GM23248 (cell line): ENCODE data around the gene INS. TPM values are rescaled to one million over a fixed set of nuclear protein-coding genes. Genes with fewer than 3 reads are reported as not detected.

Experiments
- DNase-seq: peaks from one replicate; pipeline ENCODE4 v3.0.0-alpha.2; 2015
- H2AFZ ChIP-seq: fragments of 200-600 bp; sonication (generic); 2 replicates; pipeline ENCODE4 v1.6.1; 2016; ENCODE audit warnings: antibody characterized with exemption
- H3F3A ChIP-seq: fragments of 200-600 bp; sonication (generic); 2 replicates; pipeline ENCODE4 v1.6.1; 2016; ENCODE audit warnings: mild to moderate bottlenecking, antibody characterized with exemption, mixed run types; ENCODE audit not compliant: insufficient read depth
- H3K27ac ChIP-seq: fragments of 200-600 bp; sonication (generic); 2 replicates; pipeline ENCODE4 v1.5.1; 2016; ENCODE audit warnings: mild to moderate bottlenecking
- H3K27me3 ChIP-seq: fragments of 200-600 bp; sonication (generic); replicated peaks from 2 replicates; pipeline ENCODE4 v1.6.1; 2016; ENCODE audit warnings: mild to moderate bottlenecking; ENCODE audit not compliant: insufficient read depth
- H3K36me3 ChIP-seq: fragments of 200-600 bp; sonication (generic); 2 replicates; pipeline ENCODE4 v1.6.1; 2016; ENCODE audit warnings: low read depth, mild to moderate bottlenecking
- H3K4me1 ChIP-seq: fragments of 200-600 bp; sonication (generic); 2 replicates; pipeline ENCODE4 v1.6.1; 2016; ENCODE audit warnings: mild to moderate bottlenecking; ENCODE audit not compliant: insufficient read depth
- H3K4me2 ChIP-seq: fragments of 200-600 bp; sonication (generic); one replicate; pipeline ENCODE4 v1.6.1; 2016; ENCODE audit warnings: mild to moderate bottlenecking; ENCODE audit not compliant: unreplicated experiment
- H3K4me3 ChIP-seq: fragments of 200-600 bp; sonication (generic); 2 replicates; pipeline ENCODE4 v1.5.1; 2016; ENCODE audit warnings: mild to moderate bottlenecking
- H3K79me2 ChIP-seq: fragments of 200-600 bp; sonication (generic); 2 replicates; pipeline ENCODE4 v1.6.1; 2016; ENCODE audit warnings: mild to moderate bottlenecking; ENCODE audit not compliant: insufficient read depth
- H3K9ac ChIP-seq: fragments of 200-600 bp; sonication (generic); 2 replicates; pipeline ENCODE4 v1.6.1; 2016; ENCODE audit warnings: mild to moderate bottlenecking
- H3K9me2 ChIP-seq: fragments of 200-600 bp; sonication (generic); 2 replicates; pipeline ENCODE4 v1.6.1; 2016; ENCODE audit warnings: mixed run types, mild to moderate bottlenecking, moderate library complexity; ENCODE audit not compliant: insufficient read depth
- H3K9me3 ChIP-seq: fragments of 200-600 bp; sonication (generic); one replicate; pipeline ENCODE4 v1.6.1; 2017; ENCODE audit warnings: low read depth
- H4K20me1 ChIP-seq: fragments of 200-600 bp; sonication (generic); 2 replicates; pipeline ENCODE4 v1.6.0; 2016; ENCODE audit not compliant: insufficient read depth
- EZH2 ChIP-seq: fragments of 200-600 bp; sonication (generic); IDR thresholded peaks from 2 replicates; pipeline ENCODE4 v1.6.1; 2018; ENCODE audit warnings: antibody characterized with exemption, mild to moderate bottlenecking; ENCODE audit not compliant: insufficient read depth, poor library complexity, severe bottlenecking
- EZH2phosphoT487 ChIP-seq: fragments of 200-600 bp; sonication (generic); IDR thresholded peaks from 2 replicates; pipeline ENCODE4 v1.6.1; 2018; ENCODE audit warnings: antibody characterized with exemption, moderate library complexity, mild to moderate bottlenecking, low read depth; ENCODE audit not compliant: insufficient read depth
- WGBS, 2 experiments: methylation state at CpG; one replicate each; pipeline ENCODE4 v1.1.6; 2015 to 2017; ENCODE audit warnings: low lambda C conversion rate in 2 of 2, low coverage in 1 of 2; ENCODE audit errors: missing lambda C conversion rate in 2 of 2; 5-methylcytosine and 5-hydroxymethylcytosine counted together
- in situ Hi-C: fragments of 300-500 bp; cut with MboI; formaldehyde crosslinking; loops from 2 replicates; pipeline ENCODE4 v1.15.0; 2020
- polyA plus RNA-seq: library from polyadenylated mRNA; unstranded; fragments of >200 nt; fragmentation: Nextera tagmentation; extraction: Ambion mirVana; gene quantifications from 2 replicates; pipeline ENCODE4 v1.2.1, GENCODE V29; 2016
- total RNA-seq: library from RNA; depleted of rRNA; stranded (reverse); fragments of >200 nt; shearing (Covaris generic); gene quantifications from 2 replicates; pipeline ENCODE4 v1.2.3, GENCODE V29; 2014

INS gene
- total and polyA plus RNA-seq, 2 experiments from 2014 or later = not detected

- Histone ChIP-seq H3K4me2 (no peak overlapping the region), H3K9me3 (no peaks in the 10 kb centered on the region), H3K27me3 (peaks cover 61% of the 10 kb centered on the region), H3K27ac (no peak overlapping the region), H3K36me3 (no peaks in the 10 kb centered on the region), H4K20me1 (no peaks in the 10 kb centered on the region), H2AFZ (no peak overlapping the region), H3K9me2 (no peaks in the 10 kb centered on the region), H3K79me2 (no peaks in the 10 kb centered on the region), H3F3A (no peaks in the 10 kb centered on the region), H3K9ac (no peak overlapping the region), H3K4me1 (no peaks in the 10 kb centered on the region), H3K4me3 (no peak overlapping the region)
- no peak for DNase-seq
- TF ChIP-seq EZH2 = no peak
- TF ChIP-seq EZH2phosphoT487 = no peak
- in situ Hi-C loops = no loop called here
- WGBS, 2 experiments = 42 to 48% methylated on average over 6 to 8 of the region's 8 CpGs
Measured at GRCh38 chr11:2149460-2149859, 11.5 kb downstream of the INS start.

- H3F3A ChIP-seq = no peaks in the 10 kb centered on the region
- no peaks in the 10 kb centered on the region for H3K79me2 ChIP-seq
- no peaks in the 10 kb centered on the region for H3K4me1 ChIP-seq
- no peak overlapping the region for H3K4me3 ChIP-seq
- in situ Hi-C loops = no loop called here
- H3K27ac ChIP-seq = no peak overlapping the region
- no peaks in the 10 kb centered on the region for H3K9me2 ChIP-seq
- H3K4me2 ChIP-seq = no peak overlapping the region
- peaks cover 70% of the 10 kb centered on the region for H3K27me3 ChIP-seq
- no peak overlapping the region for H3K9ac ChIP-seq
- DNase-seq = no peak
- H3K9me3 ChIP-seq = no peaks in the 10 kb centered on the region
- no peaks in the 10 kb centered on the region for H4K20me1 ChIP-seq
- TF ChIP-seq EZH2 = no peak
- TF ChIP-seq EZH2phosphoT487 = no peak
- no peaks in the 10 kb centered on the region for H3K36me3 ChIP-seq
- no peak overlapping the region for H2AFZ ChIP-seq
- 50 to 53% methylated on average over 5 of the region's 5 CpGs for WGBS, 2 experiments
Measured at GRCh38 chr11:2148595-2148994, 12.4 kb downstream of the INS start.

GRCh38 chr11:2147391-2147790 lies 13.6 kb downstream of the INS start:
- 43 to 44% methylated on average over 10 to 11 of the region's 11 CpGs for WGBS, 2 experiments
- TF ChIP-seq EZH2phosphoT487 (no peak), EZH2 (no peak)
- H3K9me2 ChIP-seq = no peaks in the 10 kb centered on the region
- no peak for DNase-seq
- no peak overlapping the region for H3K27ac ChIP-seq
- H4K20me1 ChIP-seq = no peaks in the 10 kb centered on the region
- no peaks in the 10 kb centered on the region for H3K9me3 ChIP-seq
- no peaks in the 10 kb centered on the region for H3K79me2 ChIP-seq
- peaks cover 79% of the 10 kb centered on the region for H3K27me3 ChIP-seq
- H3K4me1 ChIP-seq = peaks cover 6% of the 10 kb centered on the region; the same call in 1 of the 2 replicates
- H2AFZ ChIP-seq = no peak overlapping the region
- in situ Hi-C loops = no loop called here
- H3K4me2 ChIP-seq = no peak overlapping the region
- no peaks in the 10 kb centered on the region for H3K36me3 ChIP-seq
- no peak overlapping the region for H3K4me3 ChIP-seq
- no peak overlapping the region for H3K9ac ChIP-seq
- no peaks in the 10 kb centered on the region for H3F3A ChIP-seq

- Histone ChIP-seq H3K4me2 (no peak overlapping the region), H3K36me3 (no peaks in the 10 kb centered on the region), H2AFZ (no peak overlapping the region), H3K4me1 (peaks cover 7% of the 10 kb centered on the region; the same call in 1 of the 2 replicates), H3K79me2 (no peaks in the 10 kb centered on the region), H3K9me3 (no peaks in the 10 kb centered on the region), H3K9ac (no peak overlapping the region), H4K20me1 (no peaks in the 10 kb centered on the region), H3K9me2 (no peaks in the 10 kb centered on the region), H3F3A (peaks cover 4% of the 10 kb centered on the region; the same call in 1 of the 2 replicates), H3K27me3 (peaks cover 91% of the 10 kb centered on the region), H3K4me3 (no peak overlapping the region), H3K27ac (no peak overlapping the region)
- 42 to 55% methylated on average over 19 of the region's 19 CpGs for WGBS, 2 experiments
- TF ChIP-seq EZH2 (no peak), EZH2phosphoT487 (no peak)
- in situ Hi-C loops = no loop called here
- no peak for DNase-seq
Measured at GRCh38 chr11:2146051-2146450, 15.0 kb downstream of the INS start.
